MM.1S (cell line): ENCODE measurements around the gene RFXAP.

Experiments
- CTCF ChIP-seq: fragments of 300-600 bp; sonication (generic); IDR thresholded peaks from 2 replicates; pipeline ENCODE4 v1.5.1; 2016; ENCODE audit warnings: antibody characterized with exemption, low read length, mixed read lengths
- EZH2phosphoT487 ChIP-seq: fragments of 300-600 bp; sonication (generic); IDR thresholded peaks from 2 replicates; pipeline ENCODE4 v1.6.1; 2018; ENCODE audit warnings: antibody characterized with exemption, low read length

DNA sequence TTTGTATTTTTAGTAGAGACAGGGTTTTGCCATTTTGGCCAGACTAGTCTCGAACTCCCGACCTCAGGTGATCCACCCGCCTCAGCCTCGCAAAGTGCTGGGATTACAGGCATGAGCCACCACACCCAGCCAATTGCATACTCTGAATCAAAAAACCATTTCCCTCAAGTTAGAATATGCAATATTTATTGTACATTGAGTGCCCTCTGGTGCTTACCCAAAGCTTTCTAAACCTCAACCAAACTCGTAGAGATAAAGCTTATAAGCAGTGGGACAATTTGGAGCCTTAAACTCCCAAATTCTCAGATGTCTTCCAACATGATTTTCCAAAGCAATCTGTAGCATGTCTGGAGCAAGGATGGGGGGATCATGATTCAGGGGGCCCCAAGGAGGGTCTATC, 22.4 kb downstream of the RFXAP start:
- TF ChIP-seq EZH2phosphoT487 (no peak), CTCF (no peak)
